HepG2 (cell line): ENCODE results near the gene IGSF11. TPM values are rescaled to one million over a fixed set of nuclear protein-coding genes. Genes with fewer than 3 reads are reported as not detected.

ENCODE experiments used
- DBP ChIP-seq: sonication (generic); formaldehyde crosslinking; IDR thresholded peaks from 2 replicates; pipeline ENCODE4 v1.4.0; 2020; ENCODE audit warnings: missing genetic modification reagents; ENCODE audit errors: not compliant biosample characterization
- GTF2F1 ChIP-seq: fragments of 150-350 bp; IDR thresholded peaks from 2 replicates; pipeline ENCODE4 v1.6.1; 2014; ENCODE audit warnings: low read length
- HINFP ChIP-seq: sonication (generic); formaldehyde crosslinking; IDR thresholded peaks from 2 replicates; pipeline ENCODE4 v1.4.0; 2020; ENCODE audit warnings: low read depth, mild to moderate bottlenecking, missing genetic modification reagents
- KDM3A ChIP-seq: IDR thresholded peaks from 2 replicates; pipeline ENCODE4 v1.6.1; 2018; ENCODE audit warnings: low read depth, missing compliant biosample characterization
- KLF16 ChIP-seq, 2 experiments: sonication (generic) in 1 of 2; formaldehyde crosslinking in 1 of 2; IDR thresholded peaks; 2 replicates each; pipeline versions ENCODE4 v1.6.1 to v1.8.0; 2016 to 2023; ENCODE audit warnings: missing genetic modification reagents in 2 of 2, missing compliant biosample characterization in 1 of 2
- NR1H2 ChIP-seq: sonication (generic); formaldehyde crosslinking; IDR thresholded peaks from 2 replicates; pipeline ENCODE4 v1.8.1; 2022; ENCODE audit warnings: low read depth, missing genetic modification reagents, borderline replicate concordance
- RFX3 ChIP-seq: IDR thresholded peaks from 2 replicates; pipeline ENCODE4 v1.6.1; 2016; ENCODE audit warnings: missing biosample characterization, missing genetic modification reagents
- SP2 ChIP-seq: sonication (generic); formaldehyde crosslinking; IDR thresholded peaks from 2 replicates; pipeline ENCODE4 v1.5.1; 2020; ENCODE audit warnings: mild to moderate bottlenecking, missing genetic modification reagents
- USF2 ChIP-seq, 2 experiments: sonication (generic) in 1 of 2; formaldehyde crosslinking in 1 of 2; IDR thresholded peaks; 2 replicates each; pipeline versions ENCODE4 v1.5.1 to v1.6.1; 2011 to 2020; ENCODE audit warnings: borderline replicate concordance in 1 of 2, low read depth in 1 of 2, low read length in 1 of 2, mild to moderate bottlenecking in 1 of 2, missing genetic modification reagents in 1 of 2, moderate library complexity in 1 of 2
- ZBTB4 ChIP-seq: sonication (generic); formaldehyde crosslinking; IDR thresholded peaks from 2 replicates; pipeline ENCODE4 v1.4.0; 2020; ENCODE audit warnings: missing genetic modification reagents, mild to moderate bottlenecking, borderline replicate concordance
- ZC3H13 ChIP-seq: sonication (generic); formaldehyde crosslinking; IDR thresholded peaks from 2 replicates; pipeline ENCODE4 v1.8.1; 2023; ENCODE audit warnings: mild to moderate bottlenecking, missing genetic modification reagents, moderate library complexity
- ZFP91 ChIP-seq: sonication (generic); formaldehyde crosslinking; IDR thresholded peaks from 2 replicates; pipeline ENCODE4 v1.9.0; 2022; ENCODE audit warnings: missing genetic modification reagents, mild to moderate bottlenecking, borderline replicate concordance
- ZNF234 ChIP-seq: sonication (generic); formaldehyde crosslinking; conservative IDR thresholded peaks from 2 replicates; pipeline ENCODE4 v1.5.1; 2020; ENCODE audit warnings: mild to moderate bottlenecking, missing genetic modification reagents
- polyA plus RNA-seq, 8 experiments: library from polyadenylated mRNA; depleted of rRNA in 3 of 8; stranded (reverse) in 7 of 8; unstranded in 1 of 8; fragments of >200 nt; fragmentation: Illumina TruSeq in 4 of 8; extraction: Trizol in 4 of 8; gene quantifications; 2 replicates each; pipeline versions ENCODE4 v1.2.1 to v1.2.3, GENCODE V29; 2011 to 2016; ENCODE audit warnings: low read depth in 4 of 8, missing spikeins in 1 of 8, mixed read lengths in 1 of 8; ENCODE audit not compliant: insufficient read depth in 1 of 8
- total RNA-seq, 5 experiments: library from RNA; depleted of rRNA; stranded (reverse); fragments of >200 nt; fragmentation: Illumina TruSeq; extraction: Trizol; gene quantifications; 2 replicates each; pipeline ENCODE4 v1.2.3, GENCODE V29; 2016; ENCODE audit warnings: low read depth in 1 of 5

IGSF11 gene
- total and polyA plus RNA-seq, 2 of the 13 experiments (the other 11 are each of a cell fraction or from before 2014, with no cell fraction given), result not detected

- TF ChIP-seq HINFP (peak; percentile 55; the same call in 1 of the 2 replicates), DBP (no peak), KLF16 (CRISPR knock-in tag; IDR thresholded peaks at IDR 0.05) (0 out of 4 replicates have a peak, but pooled peaks of 1 of the 2 experiments have one; percentile 10), ZNF234 (CRISPR knock-in tag) (0 out of 2 replicates have a peak, but pooled peaks have one; percentile 57), KDM3A (CRISPR knock-in tag) (no peak), ZBTB4 (CRISPR knock-in tag) (no peak), USF2 (IDR thresholded peaks at IDR 0.05; ENCODE audit: low read depth, low read length) (no peak), USF2 (CRISPR knock-in tag; IDR thresholded peaks at IDR 0.05; ENCODE audit: borderline replicate concordance) (no peak), RFX3 (CRISPR knock-in tag) (peak; percentile 58; the same call in 1 of the 2 replicates), NR1H2 (no peak), GTF2F1 (no peak), SP2 (CRISPR knock-in tag) (peak; percentile 44; the same call in 1 of the 2 replicates), ZFP91 (CRISPR knock-in tag) (peak; percentile 61; the same call in 1 of the 2 replicates), ZC3H13 (CRISPR knock-in tag) (no peak)
Observed at GRCh38 chr3:119034256-119035013, at the start of gene IGSF11 (continued).
